H1 (cell line): ENCODE measurements around the gene LPP. TPM values are rescaled to one million over a fixed set of nuclear protein-coding genes. Genes with fewer than 3 reads are reported as not detected.

Experiments used
- CTCF ChIA-PET: fragments of 300-600 bp; sonication (Branson Sonifier 250); formaldehyde crosslinking; loops from one replicate; lab custom pipeline; 2021; ENCODE audit not compliant: partially characterized antibody; lab: Charles Lee
- POLR2A ChIA-PET: fragments of 300-600 bp; sonication (Branson Sonifier 250); formaldehyde crosslinking; loops from one replicate; lab custom pipeline; 2021; ENCODE audit warnings: inconsistent platforms; ENCODE audit not compliant: partially characterized antibody; lab: Charles Lee
- DNase-seq, 2 experiments: peaks; one replicate each; pipeline versions ENCODE4 v3.0.0 to v3.0.0-alpha.2; 2010 to 2022; ENCODE audit warnings: low spot score in 2 of 2, low read depth in 1 of 2, mixed read lengths in 1 of 2
- FAIRE-seq: peaks from 2 replicates; lab custom pipeline; 2011; peaks lifted over from hg19 to GRCh38; lab: Jason Lieb, UNC
- H2AFZ ChIP-seq: 2 replicates; pipeline ENCODE4 v1.8.1; 2012; ENCODE audit warnings: low read length, inconsistent platforms
- H2AK5ac ChIP-seq: 2 replicates; pipeline ENCODE4 v1.6.1; 2013; ENCODE audit warnings: low read depth, low read length
- H2BK120ac ChIP-seq: replicated peaks from 2 replicates; pipeline ENCODE3; 2013; ENCODE audit warnings: low read depth, low read length, inconsistent platforms
- H2BK12ac ChIP-seq: 2 replicates; pipeline ENCODE4 v1.6.1; 2013; ENCODE audit warnings: low read depth, low read length
- H2BK15ac ChIP-seq: 2 replicates; pipeline ENCODE4 v1.6.1; 2013; ENCODE audit warnings: low read length
- H2BK20ac ChIP-seq: 2 replicates; pipeline ENCODE4 v1.6.1; 2013; ENCODE audit warnings: low read length
- H2BK5ac ChIP-seq: 2 replicates; pipeline ENCODE4 v1.6.1; 2013; ENCODE audit warnings: low read depth, low read length
- H3K14ac ChIP-seq: 2 replicates; pipeline ENCODE4 v1.6.1; 2013; ENCODE audit warnings: inconsistent platforms; ENCODE audit not compliant: insufficient read length
- H3K18ac ChIP-seq: 2 replicates; pipeline ENCODE4 v1.6.1; 2013; ENCODE audit warnings: low read length; ENCODE audit errors: extremely low read depth
- H3K23ac ChIP-seq: 2 replicates; pipeline ENCODE4 v1.6.1; 2013; ENCODE audit warnings: inconsistent platforms; ENCODE audit not compliant: insufficient read length
- H3K23me2 ChIP-seq: 2 replicates; pipeline ENCODE4 v1.6.1; 2013; ENCODE audit warnings: low read depth, low read length
- H3K27ac ChIP-seq: 2 replicates; pipeline ENCODE4 v1.6.1; 2011; ENCODE audit warnings: low read depth, low read length, inconsistent platforms
- H3K27me3 ChIP-seq, 4 experiments: replicated peaks in 1 of 4; 1 replicate in 1 of 4; 2 replicates in 3 of 4; pipeline versions ENCODE4 v1.6.1 to v1.8.1; 2011 to 2013; ENCODE audit warnings: low read length in 3 of 4, mild to moderate bottlenecking in 3 of 4, inconsistent platforms in 2 of 4, mixed read lengths in 2 of 4, moderate library complexity in 1 of 4; ENCODE audit not compliant: control insufficient read depth in 3 of 4, insufficient read depth in 3 of 4; ENCODE audit errors: extremely low read depth in 1 of 4
- H3K36me3 ChIP-seq, 4 experiments: 2 replicates each; pipeline versions ENCODE4 v1.6.1 to v1.8.1; 2011 to 2013; ENCODE audit warnings: mild to moderate bottlenecking in 4 of 4, low read length in 3 of 4, moderate library complexity in 2 of 4, control low read depth in 1 of 4, inconsistent platforms in 1 of 4; ENCODE audit not compliant: insufficient read depth in 4 of 4, control insufficient read depth in 2 of 4
- H3K4ac ChIP-seq: replicated peaks from 2 replicates; pipeline ENCODE3; 2013; ENCODE audit warnings: low read length, low read depth, mixed read lengths, inconsistent platforms; ENCODE audit not compliant: insufficient read length
- H3K4me1 ChIP-seq, 4 experiments: replicated peaks in 1 of 4; 1 replicate in 1 of 4; 2 replicates in 3 of 4; pipeline versions ENCODE4 v1.6.1 to v1.8.1; 2011 to 2013; ENCODE audit warnings: low read length in 3 of 4, inconsistent platforms in 2 of 4, mixed read lengths in 1 of 4; ENCODE audit not compliant: insufficient read depth in 4 of 4, control insufficient read depth in 3 of 4
- H3K4me2 ChIP-seq, 2 experiments: 2 replicates each; pipeline versions ENCODE4 v1.6.1 to v1.8.1; 2011 to 2013; ENCODE audit warnings: low read depth in 2 of 2, low read length in 2 of 2, control low read depth in 1 of 2, inconsistent platforms in 1 of 2, mild to moderate bottlenecking in 1 of 2; ENCODE audit not compliant: insufficient read depth in 1 of 2
- H3K4me3 ChIP-seq, 4 experiments: fragments of 200-600, 300-600 bp in 1 of 4; sonication (generic), shearing (Covaris generic), sonication (Bioruptor Twin) in 1 of 4; 2 replicates each; pipeline versions ENCODE4 v1.5.1 to v1.8.1; 2011 to 2016; ENCODE audit warnings: low read length in 4 of 4, low read depth in 3 of 4, control low read depth in 2 of 4, inconsistent platforms in 2 of 4, mild to moderate bottlenecking in 2 of 4, mixed read lengths in 1 of 4, moderate library complexity in 1 of 4; ENCODE audit not compliant: insufficient read depth in 2 of 4; ENCODE audit errors: extremely low read depth in 1 of 4
- H3K56ac ChIP-seq: replicated peaks from 2 replicates; pipeline ENCODE3; 2013; ENCODE audit warnings: low read depth, mild to moderate bottlenecking, mixed read lengths, low read length, inconsistent platforms; ENCODE audit not compliant: insufficient read length
- H3K79me1 ChIP-seq: 2 replicates; pipeline ENCODE4 v1.6.1; 2013; ENCODE audit warnings: low read depth, low read length, control low read depth
- H3K79me2 ChIP-seq, 2 experiments: 2 replicates each; pipeline versions ENCODE4 v1.6.1 to v1.8.1; 2012 to 2013; ENCODE audit warnings: low read length in 2 of 2, mild to moderate bottlenecking in 2 of 2, inconsistent platforms in 1 of 2; ENCODE audit not compliant: insufficient read depth in 2 of 2, control insufficient read depth in 1 of 2
- H3K9ac ChIP-seq, 4 experiments: replicated peaks in 1 of 4; 1 replicate in 1 of 4; 2 replicates in 3 of 4; pipeline versions ENCODE4 v1.6.1 to v1.8.1; 2011 to 2013; ENCODE audit warnings: low read depth in 3 of 4, low read length in 3 of 4, control low read depth in 2 of 4, mild to moderate bottlenecking in 2 of 4, moderate library complexity in 2 of 4, inconsistent platforms in 1 of 4; ENCODE audit errors: extremely low read depth in 1 of 4
- H3K9me3 ChIP-seq, 2 experiments: 2 replicates each; pipeline versions ENCODE4 v1.6.1 to v1.8.1; 2012 to 2013; ENCODE audit warnings: mild to moderate bottlenecking in 2 of 2, moderate library complexity in 2 of 2, control low read depth in 1 of 2, inconsistent platforms in 1 of 2, low read depth in 1 of 2, low read length in 1 of 2, mixed read lengths in 1 of 2; ENCODE audit not compliant: insufficient read depth in 2 of 2
- H4K20me1 ChIP-seq, 2 experiments: replicated peaks in 1 of 2; 2 replicates each; pipeline versions ENCODE3 to v1.8.1; 2011 to 2013; ENCODE audit warnings: inconsistent platforms in 2 of 2, low read length in 2 of 2, mild to moderate bottlenecking in 1 of 2; ENCODE audit not compliant: insufficient read depth in 2 of 2, control insufficient read depth in 1 of 2
- H4K5ac ChIP-seq: 2 replicates; pipeline ENCODE4 v1.6.1; 2013; ENCODE audit warnings: low read length, low read depth, mixed read lengths, inconsistent platforms; ENCODE audit not compliant: insufficient read length
- H4K8ac ChIP-seq: 2 replicates; pipeline ENCODE4 v1.8.0; 2013; ENCODE audit warnings: mild to moderate bottlenecking, moderate library complexity, low read length, inconsistent platforms; ENCODE audit not compliant: insufficient read depth; ENCODE audit errors: extremely low read depth
- H4K91ac ChIP-seq: replicated peaks from 2 replicates; pipeline ENCODE3; 2013; ENCODE audit warnings: low read length, mixed read lengths, inconsistent platforms; ENCODE audit not compliant: insufficient read length
- BCL11A ChIP-seq, 2 experiments: IDR thresholded peaks; one replicate each; pipeline ENCODE4 v1.6.1; 2011; ENCODE audit warnings: low read depth in 2 of 2, low read length in 2 of 2, mild to moderate bottlenecking in 2 of 2
- CBX8 ChIP-seq: fragments of 300-800, 300-1000 bp; sonication (generic); IDR thresholded peaks from 2 replicates; pipeline ENCODE4 v1.7.1; 2016; ENCODE audit warnings: low read depth, low read length, borderline replicate concordance
- GTF2F1 ChIP-seq: IDR thresholded peaks from 2 replicates; pipeline ENCODE4 v1.6.1; 2012; ENCODE audit warnings: low read depth, low read length, improper control_type of control experiment, borderline replicate concordance
- NANOG ChIP-seq: IDR thresholded peaks from 2 replicates; pipeline ENCODE4 v1.6.1; 2011; ENCODE audit warnings: low read length, low read depth, mild to moderate bottlenecking, inconsistent platforms; ENCODE audit not compliant: insufficient read depth, poor library complexity, severe bottlenecking
- RXRA ChIP-seq: IDR thresholded peaks from 2 replicates; pipeline ENCODE4 v1.6.1; 2011; ENCODE audit warnings: low read depth, mild to moderate bottlenecking, low read length, moderate library complexity; ENCODE audit not compliant: insufficient read depth
- SIN3A ChIP-seq, 2 experiments: IDR thresholded peaks in 1 of 2; conservative IDR thresholded peaks in 1 of 2; 2 replicates each; pipeline ENCODE4 v1.6.1; 2011 to 2012; ENCODE audit warnings: low read length in 2 of 2, improper control_type of control experiment in 1 of 2, low read depth in 1 of 2, mild to moderate bottlenecking in 1 of 2
- SIRT6 ChIP-seq: IDR thresholded peaks from one replicate; pipeline ENCODE4 v1.7.1; 2012; ENCODE audit warnings: low read length, inconsistent platforms
- SIX5 ChIP-seq: IDR thresholded peaks from 2 replicates; pipeline ENCODE4 v1.6.1; 2011; ENCODE audit warnings: mild to moderate bottlenecking, low read depth, low read length
- SUZ12 ChIP-seq: fragments of 200-600 bp; sonication (generic); IDR thresholded peaks from 2 replicates; pipeline ENCODE4 v1.6.1; 2012; ENCODE audit warnings: mild to moderate bottlenecking, inconsistent platforms, low read length, moderate library complexity, mixed read lengths
- TAF7 ChIP-seq: optimal IDR thresholded peaks from 2 replicates; pipeline ENCODE3; 2011; ENCODE audit warnings: low read depth, mild to moderate bottlenecking, inconsistent platforms, low read length, moderate library complexity, borderline replicate concordance
- TBP ChIP-seq: IDR thresholded peaks from 2 replicates; pipeline ENCODE4 v1.6.1; 2011; ENCODE audit warnings: low read depth, low read length, improper control_type of control experiment
- WGBS, 2 experiments: shearing (Covaris generic) in 1 of 2; methylation state at CpG; one replicate each; pipeline versions ENCODE4 v1.1.6 to v1.1.7; 2013 to 2015; ENCODE audit warnings: low lambda C conversion rate in 2 of 2, mixed read lengths in 2 of 2, inconsistent platforms in 1 of 2, low coverage in 1 of 2, missing lambda C conversion rate in 1 of 2; ENCODE audit not compliant: insufficient replicate concordance in 2 of 2, insufficient coverage in 1 of 2, insufficient read length in 1 of 2; ENCODE audit errors: extremely low coverage in 1 of 2, missing lambda C conversion rate in 1 of 2; 5-methylcytosine and 5-hydroxymethylcytosine counted together
- polyA plus RNA-seq, 7 experiments: library from polyadenylated mRNA; depleted of rRNA in 3 of 7; stranded (reverse) in 5 of 7; unstranded in 2 of 7; fragments of >200 nt in 5 of 7; fragments of 200-250 nt in 2 of 7; gene quantifications; 1 replicate in 5 of 7; 2 replicates in 1 of 7; 4 replicates in 1 of 7; pipeline versions ENCODE4 v1.2.1 to v1.2.3, GENCODE V29; 2011 to 2013; ENCODE audit warnings: missing spikeins in 2 of 7, mixed read lengths in 2 of 7
- total RNA-seq: library from RNA; stranded (reverse); fragmentation: NEBNext Ultra II Directional; extraction: Animal tissue kit (Norgen Biotek cat#: 25700); gene quantifications from 2 replicates; pipeline ENCODE4 v1.2.1, GENCODE V29; 2021
- TF ChIP-seq, protein P1 (sequence below): IDR thresholded peaks from 2 replicates; pipeline ENCODE4 v1.6.1; 2011; ENCODE audit warnings: low read length, improper control_type of control experiment
- TF ChIP-seq, protein P2 (sequence below): IDR thresholded peaks from 2 replicates; pipeline ENCODE4 v1.6.1; 2012; ENCODE audit warnings: inconsistent platforms

The LPP gene
- total and polyA plus RNA-seq, 2 of the 8 experiments (the other 6 are each of a cell fraction or from before 2014, with no cell fraction given) = 10.0 to 53.3 TPM

DNA sequence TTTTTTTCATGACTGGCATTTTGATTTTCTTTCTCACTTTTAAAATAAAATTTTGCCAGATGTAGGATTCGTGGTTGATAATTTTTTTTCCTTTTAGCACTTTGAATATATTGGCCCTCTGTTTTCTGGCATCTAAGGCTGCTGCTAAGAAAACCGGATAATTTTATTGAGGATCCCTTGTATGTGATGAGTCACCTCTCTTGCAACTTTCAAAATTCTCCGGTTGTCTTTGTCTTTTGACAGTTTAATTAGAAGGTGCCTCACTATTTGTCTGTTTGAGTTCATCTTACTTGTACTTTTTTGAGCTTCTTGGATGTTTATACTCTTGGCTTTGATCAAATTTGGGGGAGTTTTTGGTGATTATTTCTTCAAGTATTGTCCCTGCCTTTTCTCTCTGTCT lies 349.7 kb downstream of the LPP start:
- no peaks in the 10 kb centered on the region for H3K79me1 ChIP-seq
- no peak overlapping the region for H3K4me3 ChIP-seq
- H3K27me3 ChIP-seq = no peaks in the 10 kb centered on the region
- WGBS, 2 experiments = 64% methylated on average over 3 of the region's 3 CpGs; no CpG with 5 or more reads in 1 of the 2 experiments
- no peak overlapping the region for H2AK5ac ChIP-seq
- no peak overlapping the region for H2BK15ac ChIP-seq
- no peaks in the 10 kb centered on the region for H3K79me2 ChIP-seq
- no peak overlapping the region for H2BK5ac ChIP-seq
- H3K23ac ChIP-seq = no peak overlapping the region
- H3K4me2 ChIP-seq = no peak overlapping the region
- no peak overlapping the region for H2BK12ac ChIP-seq
- no peak overlapping the region for H4K8ac ChIP-seq
- FAIRE-seq (no peak), DNase-seq (no peak)
- no peak overlapping the region for H3K56ac ChIP-seq
- H4K5ac ChIP-seq = no peak overlapping the region
- H4K20me1 ChIP-seq = no peaks in the 10 kb centered on the region
- no peak overlapping the region for H2AFZ ChIP-seq
- H3K14ac ChIP-seq = no peak overlapping the region
- H2BK120ac ChIP-seq = no peak overlapping the region
- H2BK20ac ChIP-seq = no peak overlapping the region
- H3K36me3 ChIP-seq = no peaks in the 10 kb centered on the region; a peak in 1 of 8 replicates
- POLR2A ChIA-PET = no interaction called here
- no peak overlapping the region for H3K18ac ChIP-seq
- H3K4ac ChIP-seq = no peak overlapping the region
- H3K9me3 ChIP-seq = 0 out of 4 replicates have a peak, but pooled peaks cover 0 to 2% of the 10 kb centered on the region in 2 experiments
- CTCF ChIA-PET = no interaction called here
- H3K27ac ChIP-seq = no peak overlapping the region
- no peaks in the 10 kb centered on the region for H3K23me2 ChIP-seq
- no peak overlapping the region for H4K91ac ChIP-seq
- peaks cover 0 to 2% (median 0%) of the 10 kb centered on the region in 4 experiments; a peak in 1 of 7 replicates for H3K4me1 ChIP-seq
- H3K9ac ChIP-seq = no peak overlapping the region
- TF ChIP-seq SIN3A (conservative IDR thresholded peaks at IDR 0.05 in 1 of 2, IDR thresholded peaks at IDR 0.05 in 1 of 2; ENCODE audit: low read depth in 1 of 2, low read length in 2 of 2) (no peak), NANOG (no peak), BCL11A (IDR thresholded peaks at IDR 0.05; ENCODE audit: low read depth in 2 of 2, low read length in 2 of 2) (no peak), SIRT6 (no peak), GTF2F1 (no peak), SIX5 (no peak), TBP (no peak), SUZ12 (no peak), TAF7 (no peak), CBX8 (no peak), RXRA (no peak)
- TF ChIP-seq, protein P1, sequence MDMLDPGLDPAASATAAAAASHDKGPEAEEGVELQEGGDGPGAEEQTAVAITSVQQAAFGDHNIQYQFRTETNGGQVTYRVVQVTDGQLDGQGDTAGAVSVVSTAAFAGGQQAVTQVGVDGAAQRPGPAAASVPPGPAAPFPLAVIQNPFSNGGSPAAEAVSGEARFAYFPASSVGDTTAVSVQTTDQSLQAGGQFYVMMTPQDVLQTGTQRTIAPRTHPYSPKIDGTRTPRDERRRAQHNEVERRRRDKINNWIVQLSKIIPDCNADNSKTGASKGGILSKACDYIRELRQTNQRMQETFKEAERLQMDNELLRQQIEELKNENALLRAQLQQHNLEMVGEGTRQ = no peak
- TF ChIP-seq, protein P2, sequence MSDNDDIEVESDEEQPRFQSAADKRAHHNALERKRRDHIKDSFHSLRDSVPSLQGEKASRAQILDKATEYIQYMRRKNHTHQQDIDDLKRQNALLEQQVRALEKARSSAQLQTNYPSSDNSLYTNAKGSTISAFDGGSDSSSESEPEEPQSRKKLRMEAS = no peak
